Gastroesophageal sphincter (tissue), 4 donors: ENCODE results near the gene POFUT2. TPM values are rescaled to one million over a fixed set of nuclear protein-coding genes. Genes with fewer than 3 reads are reported as not detected.

Source experiments
- ATAC-seq: fragments of 150-250 bp; one replicate; pipeline ENCODE4 v1.9.1; 2016; ENCODE audit warnings: mild to moderate bottlenecking, moderate library complexity
- H3K27ac ChIP-seq, 4 donors: fragments of 200-600 bp; sonication (generic) in 3 of 4; 1 replicate in 3 of 4; 2 replicates in 1 of 4; pipeline ENCODE4 v1.5.1; 2016 to 2019
- H3K27me3 ChIP-seq: fragments of 200-600 bp; sonication (generic); one replicate; pipeline ENCODE4 v1.5.1; 2019
- H3K36me3 ChIP-seq, 2 donors: fragments of 200-600 bp; sonication (generic); one replicate each; pipeline ENCODE4 v1.5.1; 2019; ENCODE audit warnings: control low read depth in 1 of 2
- H3K4me1 ChIP-seq, 3 donors: fragments of 200-600 bp; sonication (generic); 1 replicate in 2 of 3; 2 replicates in 1 of 3; pipeline ENCODE4 v1.5.1; 2016 to 2019; ENCODE audit warnings: control low read depth in 2 of 3
- H3K4me3 ChIP-seq, 2 donors: fragments of 200-600 bp; sonication (generic); one replicate each; pipeline ENCODE4 v1.5.1; 2019; ENCODE audit warnings: mild to moderate bottlenecking in 1 of 2, moderate library complexity in 1 of 2
- H3K9me3 ChIP-seq, 3 donors: fragments of 200-600 bp; sonication (generic); one replicate each; pipeline ENCODE4 v1.5.1; 2017 to 2019; ENCODE audit warnings: control low read depth in 2 of 3
- EP300 ChIP-seq: sonication (generic); formaldehyde crosslinking; IDR thresholded peaks from one replicate; pipeline ENCODE4 v1.6.1; 2017; ENCODE audit warnings: antibody characterized with exemption, mild to moderate bottlenecking
- POLR2A ChIP-seq, 2 donors: fragments of 450-650 bp; IDR thresholded peaks; one replicate each; pipeline ENCODE4 v1.6.1; 2017; ENCODE audit warnings: antibody characterized with exemption in 2 of 2, mild to moderate bottlenecking in 2 of 2, moderate library complexity in 1 of 2
- POLR2AphosphoS5 ChIP-seq: sonication (generic); formaldehyde crosslinking; IDR thresholded peaks from one replicate; pipeline ENCODE4 v1.6.1; 2017; ENCODE audit warnings: antibody characterized with exemption
- WGBS, 2 donors: methylation state at CpG; one replicate each; pipeline ENCODE4 v1.1.5; 2018; ENCODE audit warnings: low coverage in 1 of 2; 5-methylcytosine and 5-hydroxymethylcytosine counted together
- total RNA-seq, 4 donors: library from RNA; depleted of rRNA; stranded (reverse); fragments of >200 nt; gene quantifications; one replicate each; pipeline ENCODE4 v1.1.0, GENCODE V29; 2016
- TF ChIP-seq, protein P1 (sequence below), 4 experiments: fragments of 200-600 bp in 2 of 4; fragments of 450-650 bp in 2 of 4; sonication (generic) in 1 of 4; IDR thresholded peaks; one replicate each; pipeline ENCODE4 v1.5.1; 2017 to 2019; ENCODE audit warnings: antibody characterized with exemption in 4 of 4, mild to moderate bottlenecking in 2 of 4, moderate library complexity in 2 of 4

The POFUT2 gene
- total RNA-seq, 4 donors from 2014 or later: 17.6 to 31.1 (median 24.2) TPM

DNA sequence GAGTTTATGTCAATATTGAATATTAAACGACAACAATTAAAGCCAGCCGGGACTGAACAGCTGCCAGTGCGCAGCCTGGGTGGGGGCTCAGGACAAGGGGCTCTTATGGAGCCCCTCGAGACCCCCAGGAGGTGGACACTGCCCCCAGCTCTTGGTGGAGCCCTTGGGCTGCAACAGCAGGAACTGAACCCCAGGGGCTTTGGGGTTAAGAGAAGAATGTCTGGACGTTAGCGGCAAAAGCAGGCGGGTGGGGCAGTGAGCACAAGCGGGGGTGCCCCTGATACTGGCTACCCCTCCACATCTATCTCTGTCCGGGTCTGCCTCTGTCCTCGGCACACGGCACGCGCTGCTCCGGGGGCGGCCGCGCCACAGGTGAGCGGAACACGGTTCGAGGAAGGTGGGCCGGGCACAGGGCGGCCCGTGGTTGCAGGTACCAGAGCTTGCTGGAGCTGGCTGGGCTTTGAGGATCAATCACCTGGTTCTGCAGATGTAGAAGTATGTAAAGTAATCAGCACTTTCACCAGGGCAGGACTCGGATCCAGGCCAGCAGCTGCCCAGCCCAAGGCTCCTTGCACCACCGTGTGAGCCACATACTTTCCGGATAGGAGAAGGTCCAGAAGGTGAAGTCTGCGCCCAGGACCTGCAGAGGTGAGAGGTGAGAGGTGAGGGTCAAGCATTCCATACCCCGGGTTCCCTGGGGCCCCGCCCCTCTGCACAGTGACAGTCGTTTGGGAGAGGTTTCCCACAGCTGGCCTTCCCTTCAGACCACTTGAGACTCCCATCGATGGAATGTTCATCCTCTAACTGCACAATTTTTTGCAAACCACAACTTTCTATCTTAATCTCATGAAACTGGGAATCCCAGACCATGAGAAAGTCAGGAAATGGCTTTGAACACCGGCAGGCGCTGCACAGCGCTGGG lies 12.4 kb upstream of the POFUT2 start:
- 73 to 89% methylated on average over 14 to 22 of the region's 34 CpGs for WGBS, 2 donors
- H3K4me1 ChIP-seq: peaks cover 0 to 45% (median 21%) of the 10 kb centered on the region in 3 donors
- H3K27ac ChIP-seq: peak overlapping the region in 3 of 4 donors; percentile 44 to 92 (median 81)
- no peaks in the 10 kb centered on the region for H3K9me3 ChIP-seq
- H3K27me3 ChIP-seq: no peaks in the 10 kb centered on the region
- no peak overlapping the region for H3K4me3 ChIP-seq
- ATAC-seq: no peak
- no peaks in the 10 kb centered on the region for H3K36me3 ChIP-seq
- TF ChIP-seq EP300: no peak
- TF ChIP-seq POLR2AphosphoS5: no peak
- TF ChIP-seq, protein P1, sequence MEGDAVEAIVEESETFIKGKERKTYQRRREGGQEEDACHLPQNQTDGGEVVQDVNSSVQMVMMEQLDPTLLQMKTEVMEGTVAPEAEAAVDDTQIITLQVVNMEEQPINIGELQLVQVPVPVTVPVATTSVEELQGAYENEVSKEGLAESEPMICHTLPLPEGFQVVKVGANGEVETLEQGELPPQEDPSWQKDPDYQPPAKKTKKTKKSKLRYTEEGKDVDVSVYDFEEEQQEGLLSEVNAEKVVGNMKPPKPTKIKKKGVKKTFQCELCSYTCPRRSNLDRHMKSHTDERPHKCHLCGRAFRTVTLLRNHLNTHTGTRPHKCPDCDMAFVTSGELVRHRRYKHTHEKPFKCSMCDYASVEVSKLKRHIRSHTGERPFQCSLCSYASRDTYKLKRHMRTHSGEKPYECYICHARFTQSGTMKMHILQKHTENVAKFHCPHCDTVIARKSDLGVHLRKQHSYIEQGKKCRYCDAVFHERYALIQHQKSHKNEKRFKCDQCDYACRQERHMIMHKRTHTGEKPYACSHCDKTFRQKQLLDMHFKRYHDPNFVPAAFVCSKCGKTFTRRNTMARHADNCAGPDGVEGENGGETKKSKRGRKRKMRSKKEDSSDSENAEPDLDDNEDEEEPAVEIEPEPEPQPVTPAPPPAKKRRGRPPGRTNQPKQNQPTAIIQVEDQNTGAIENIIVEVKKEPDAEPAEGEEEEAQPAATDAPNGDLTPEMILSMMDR (IDR thresholded peaks at IDR 0.05): no peak
- no peak for TF ChIP-seq POLR2A (IDR thresholded peaks at IDR 0.05)

DNA sequence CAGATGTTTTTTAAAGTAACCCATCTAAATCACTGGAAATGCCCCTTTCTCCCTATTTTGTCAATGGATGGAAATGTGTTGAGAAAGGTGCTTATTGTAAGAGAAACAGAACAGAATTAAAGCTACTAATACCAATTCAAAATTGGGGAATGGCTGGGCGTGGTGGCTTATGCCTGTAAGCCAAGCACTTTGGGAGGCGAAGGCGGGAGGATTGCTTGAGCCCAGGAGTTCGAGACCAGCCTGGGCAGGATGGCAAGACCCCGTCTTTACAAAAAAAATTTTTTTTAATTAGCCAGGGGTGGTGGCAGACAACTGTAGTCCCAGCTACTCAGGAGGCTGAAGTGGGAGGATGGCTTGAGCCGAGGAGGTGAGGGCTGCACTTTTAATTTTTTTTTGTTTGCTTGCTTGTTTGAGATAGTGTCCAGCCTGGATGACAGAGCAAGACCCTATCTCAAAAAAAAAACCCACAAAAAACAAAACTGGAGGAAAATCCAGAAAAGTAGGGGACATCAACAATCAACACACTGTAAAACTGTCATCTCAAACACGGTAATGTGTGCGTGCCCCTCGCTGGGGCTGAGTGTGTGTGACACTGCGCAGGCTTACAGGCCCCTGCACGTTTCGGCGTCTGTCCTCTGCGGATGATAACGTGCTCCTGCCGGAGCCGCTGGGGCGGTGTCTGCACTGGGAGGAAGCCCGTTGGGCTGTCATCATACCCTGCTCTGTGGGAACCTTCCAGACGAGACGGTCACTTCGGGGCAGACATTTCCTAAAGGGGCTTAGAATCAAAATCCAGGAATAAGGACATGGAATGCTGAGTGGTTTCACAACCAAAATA lies 11.6 kb upstream of the POFUT2 start:
- H3K9me3 ChIP-seq: no peaks in the 10 kb centered on the region
- no peak for TF ChIP-seq POLR2AphosphoS5
- no peaks in the 10 kb centered on the region for H3K27me3 ChIP-seq
- no peak for ATAC-seq
- WGBS, 2 donors: 90 to 98% methylated on average over 10 to 17 of the region's 22 CpGs
- peaks cover 0 to 54% (median 27%) of the 10 kb centered on the region in 3 donors for H3K4me1 ChIP-seq
- H3K27ac ChIP-seq: peak overlapping the region in 2 of 4 donors; percentile 44 to 92
- no peak overlapping the region for H3K4me3 ChIP-seq
- H3K36me3 ChIP-seq: no peaks in the 10 kb centered on the region

DNA sequence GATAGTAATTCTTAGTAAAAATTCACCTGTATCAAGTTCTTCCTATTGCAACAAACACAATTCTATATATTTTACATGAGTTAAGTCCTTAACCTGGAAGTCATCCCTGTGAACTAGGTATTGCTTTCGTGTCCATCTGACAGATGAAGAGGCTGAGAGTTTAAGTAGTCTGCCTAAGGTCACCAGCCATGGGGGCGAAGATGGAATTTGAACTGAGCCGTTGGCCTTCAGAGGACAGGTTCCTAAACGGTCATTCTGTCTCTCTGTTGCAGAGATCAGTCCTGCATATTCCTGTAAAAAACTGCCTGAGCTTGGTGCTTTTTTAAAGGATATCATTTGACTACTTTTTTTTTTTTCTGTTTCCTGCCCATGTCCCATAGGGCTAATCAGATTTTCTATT lies 10.2 kb upstream of the POFUT2 start:
- no peak for ATAC-seq
- no peaks in the 10 kb centered on the region for H3K27me3 ChIP-seq
- H3K4me1 ChIP-seq: peaks cover 0 to 66% (median 41%) of the 10 kb centered on the region in 3 donors
- no peaks in the 10 kb centered on the region for H3K9me3 ChIP-seq
- TF ChIP-seq EP300: no peak
- TF ChIP-seq, protein P1 (IDR thresholded peaks at IDR 0.05): no peak
- WGBS, 2 donors: 76 to 96% methylated on average over 4 of the region's 4 CpGs
- peak overlapping the region in 1 of 4 donors; percentile 92 for H3K27ac ChIP-seq
- H3K36me3 ChIP-seq: no peaks in the 10 kb centered on the region
- no peak overlapping the region for H3K4me3 ChIP-seq

DNA sequence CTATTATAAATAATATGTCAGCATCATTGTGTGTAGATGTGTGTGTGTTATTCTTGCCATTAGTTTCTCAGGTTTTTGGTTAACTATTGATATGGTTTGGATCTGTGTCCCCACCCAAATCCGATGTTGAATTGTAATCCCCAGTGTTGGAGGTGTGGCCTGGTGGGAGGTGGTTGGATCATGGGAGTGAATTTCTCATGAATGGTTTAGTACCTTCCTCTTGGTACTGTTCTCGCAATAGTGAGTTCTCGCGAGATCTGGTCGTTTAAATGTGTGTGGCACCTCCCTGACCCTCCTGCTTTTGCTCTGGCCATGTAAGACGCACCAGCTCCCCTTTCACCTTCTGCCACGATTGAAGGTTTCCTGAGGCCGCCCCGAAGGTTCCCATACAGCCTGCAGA lies 9.6 kb upstream of the POFUT2 start:
- Histone ChIP-seq H3K27ac (peak overlapping the region in 1 of 4 donors; percentile 92), H3K9me3 (no peaks in the 10 kb centered on the region), H3K36me3 (no peaks in the 10 kb centered on the region), H3K4me1 (peaks cover 0 to 66% (median 43%) of the 10 kb centered on the region in 3 donors), H3K4me3 (no peak overlapping the region), H3K27me3 (no peaks in the 10 kb centered on the region)
- no peak for ATAC-seq
- 84 to 86% methylated on average over 7 to 8 of the region's 9 CpGs for WGBS, 2 donors
- TF ChIP-seq, protein P1 (IDR thresholded peaks at IDR 0.05): no peak
- TF ChIP-seq POLR2AphosphoS5 (no peak), EP300 (no peak), POLR2A (IDR thresholded peaks at IDR 0.05) (no peak)

DNA sequence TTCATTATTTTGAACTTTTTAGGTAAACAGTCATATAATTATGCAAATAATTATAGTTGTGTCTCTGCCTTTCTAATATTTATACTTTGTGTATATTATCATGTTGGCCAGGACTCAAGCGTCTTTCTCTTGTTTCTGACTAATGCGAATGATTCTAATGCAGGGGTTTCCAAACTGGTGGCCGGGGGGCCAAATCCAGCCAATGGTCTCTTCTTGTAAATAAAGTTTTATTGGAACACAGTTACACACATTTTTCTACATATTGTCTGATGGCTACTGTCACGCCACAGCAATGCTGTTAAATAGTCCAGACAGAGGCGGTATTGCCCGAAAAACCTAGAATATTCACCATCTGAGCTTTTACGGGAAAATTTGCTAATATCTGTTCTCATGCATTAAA lies 8.9 kb upstream of the POFUT2 start:
- no peak for ATAC-seq
- Histone ChIP-seq H3K27me3 (no peaks in the 10 kb centered on the region), H3K4me1 (peaks cover 0 to 66% (median 41%) of the 10 kb centered on the region in 3 donors), H3K27ac (peak overlapping the region in 2 of 4 donors; percentile 90 to 92), H3K36me3 (no peaks in the 10 kb centered on the region), H3K4me3 (no peak overlapping the region), H3K9me3 (no peaks in the 10 kb centered on the region)
- WGBS, 2 donors: 95 to 100% methylated on average over 7 of the region's 7 CpGs
- TF ChIP-seq POLR2AphosphoS5: no peak
- no peak for TF ChIP-seq POLR2A (IDR thresholded peaks at IDR 0.05)
- TF ChIP-seq, protein P1 (IDR thresholded peaks at IDR 0.05): no peak
- no peak for TF ChIP-seq EP300
